CD1c-positive myeloid dendritic cell (primary cell): ENCODE data around the gene TPM4.

Experiments
- DNase-seq: peaks from one replicate; pipeline ENCODE4 v3.0.0-alpha.2; 2016; ENCODE audit errors: extremely low spot score

Gene TPM4

GRCh38 chr19:16076154-16076957, at the start of gene TPM4:
TPM4 (plus strand) TSS chr19:16076495; CDS start chr19:16076566, 71 bp downstream.
- DNase-seq, result peak; percentile 95

GRCh38 chr19:16026756-16027155, 49.5 kb upstream of the TPM4 start:
- no peak for DNase-seq

- no peak for DNase-seq
These were observed 48.8 kb upstream of the TPM4 start for GRCh38 chr19:16027528-16027927.

GRCh38 chr19:16030155-16030554, 46.1 kb upstream of the TPM4 start:
- peak; percentile 4 for DNase-seq

- no peak for DNase-seq
These were observed 45.1 kb upstream of the TPM4 start for GRCh38 chr19:16030964-16031871.

GRCh38 chr19:16031872-16032200, 44.5 kb upstream of the TPM4 start:
- no peak for DNase-seq

GRCh38 chr19:16032509-16033135, 43.7 kb upstream of the TPM4 start:
- DNase-seq, result no peak

GRCh38 chr19:16033136-16033530, 43.2 kb upstream of the TPM4 start:
- no peak for DNase-seq

GRCh38 chr19:16033721-16034120, 42.6 kb upstream of the TPM4 start:
- DNase-seq, result no peak

GRCh38 chr19:16034180-16034579, 42.1 kb upstream of the TPM4 start:
- DNase-seq, result no peak

- no peak for DNase-seq
These were observed 41.2 kb upstream of the TPM4 start for GRCh38 chr19:16034958-16035560.

GRCh38 chr19:16035601-16036297, 40.5 kb upstream of the TPM4 start:
- DNase-seq, result no peak

GRCh38 chr19:16036397-16036925, 39.8 kb upstream of the TPM4 start:
- no peak for DNase-seq

GRCh38 chr19:16036941-16037340, 39.4 kb upstream of the TPM4 start:
- DNase-seq, result no peak

- no peak for DNase-seq
These were observed 38.7 kb upstream of the TPM4 start for GRCh38 chr19:16037424-16038195.

- no peak for DNase-seq
These were observed 38.0 kb upstream of the TPM4 start for GRCh38 chr19:16038196-16038695.

- no peak for DNase-seq
These were observed 37.2 kb upstream of the TPM4 start for GRCh38 chr19:16039081-16039480.

GRCh38 chr19:16039545-16039944, 36.8 kb upstream of the TPM4 start:
- no peak for DNase-seq

GRCh38 chr19:16040642-16041041, 35.7 kb upstream of the TPM4 start:
- DNase-seq, result no peak

GRCh38 chr19:16041299-16041990, 34.9 kb upstream of the TPM4 start:
- DNase-seq, result peak; percentile 87
